CD4-positive, alpha-beta T cell treated with Interleukin-10 for 1 hour (primary cell): ENCODE measurements around the gene BCL2L13.
A peak's percentile ranks its signal among the peaks of the same experiment; 100 is the strongest.
"Not testable (repeated sequence)": the region's sequence is repeated elsewhere in the genome, so short reads cannot be mapped to it uniquely, and the experiment has no call there.

Experiments
- DNase-seq: peaks from one replicate; pipeline ENCODE4 v3.0.0-alpha.2; 2020

BCL2L13 gene, protein sequence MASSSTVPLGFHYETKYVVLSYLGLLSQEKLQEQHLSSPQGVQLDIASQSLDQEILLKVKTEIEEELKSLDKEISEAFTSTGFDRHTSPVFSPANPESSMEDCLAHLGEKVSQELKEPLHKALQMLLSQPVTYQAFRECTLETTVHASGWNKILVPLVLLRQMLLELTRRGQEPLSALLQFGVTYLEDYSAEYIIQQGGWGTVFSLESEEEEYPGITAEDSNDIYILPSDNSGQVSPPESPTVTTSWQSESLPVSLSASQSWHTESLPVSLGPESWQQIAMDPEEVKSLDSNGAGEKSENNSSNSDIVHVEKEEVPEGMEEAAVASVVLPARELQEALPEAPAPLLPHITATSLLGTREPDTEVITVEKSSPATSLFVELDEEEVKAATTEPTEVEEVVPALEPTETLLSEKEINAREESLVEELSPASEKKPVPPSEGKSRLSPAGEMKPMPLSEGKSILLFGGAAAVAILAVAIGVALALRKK

DNA sequence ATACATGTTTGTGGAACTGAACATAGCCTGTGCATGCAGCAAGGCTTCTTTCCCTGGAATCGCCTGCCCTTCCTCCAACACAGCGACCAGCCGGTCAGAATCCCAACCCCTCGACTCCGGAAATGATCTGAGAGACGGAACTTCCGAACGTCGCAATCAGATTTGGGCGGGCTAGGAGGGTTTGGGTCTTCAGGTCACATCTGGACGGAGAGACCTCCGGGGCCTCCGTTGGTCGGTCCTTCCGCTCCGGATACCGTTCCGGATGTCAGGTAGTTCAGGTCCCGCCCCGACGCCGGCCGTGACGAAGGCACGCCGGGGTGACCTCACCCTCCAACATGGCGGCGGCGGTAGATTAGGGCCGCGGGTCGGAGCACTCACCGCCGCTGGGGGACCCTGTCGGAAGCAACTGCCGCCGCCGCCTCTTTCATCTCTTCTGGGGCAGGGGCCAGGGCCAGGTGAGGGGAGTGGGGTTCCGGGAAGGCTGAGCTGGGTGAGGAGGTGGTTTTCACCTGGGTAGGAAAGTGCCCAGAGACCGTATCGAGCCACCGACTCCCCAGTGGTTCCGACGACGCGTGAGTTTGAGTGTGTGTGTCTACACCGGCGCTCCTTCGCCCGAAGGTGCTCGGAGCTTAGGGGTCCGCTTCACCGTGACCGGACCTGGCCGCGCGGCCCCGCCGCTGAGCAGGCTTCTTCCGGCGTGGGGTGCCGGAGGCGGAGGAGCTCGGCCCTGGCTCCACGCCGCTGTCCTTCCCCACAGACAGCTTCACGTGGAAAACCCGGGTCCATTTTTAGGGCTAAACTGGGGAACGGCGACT lies at the start of gene BCL2L13:
BCL2L13 (plus strand) TSS at position 326 of the 815 bp plus-strand sequence. CDS start 16,955 bp downstream, outside the sequence.
- DNase-seq: peak; percentile 90

DNA sequence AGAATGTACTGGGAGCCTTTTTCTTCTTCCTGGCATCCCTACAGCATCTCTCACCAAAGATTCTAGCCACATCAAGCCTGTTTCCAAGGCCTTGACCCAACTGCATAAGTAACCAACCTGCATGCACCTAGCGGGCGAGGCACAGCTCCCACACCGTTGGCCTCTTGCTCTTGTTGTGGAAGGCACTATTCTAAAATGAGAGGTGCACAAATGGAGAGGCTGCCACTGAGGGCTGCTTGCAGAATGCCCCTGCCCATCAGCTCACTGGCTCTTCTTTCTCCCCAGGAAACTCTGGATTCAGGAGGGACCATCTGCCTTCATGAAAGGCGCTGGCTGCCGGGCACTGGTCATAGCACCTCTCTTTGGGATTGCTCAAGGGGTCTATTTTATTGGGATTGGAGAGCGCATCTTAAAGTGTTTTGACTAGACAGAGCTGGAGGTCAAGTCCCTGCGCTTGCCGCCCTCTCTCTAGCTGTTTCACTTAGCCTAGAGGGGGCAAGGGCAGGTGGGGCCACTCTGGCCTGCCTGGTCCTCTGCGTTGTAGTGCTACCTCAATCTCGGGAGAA lies 48.7 kb upstream of the BCL2L13 start:
- no peak for DNase-seq

DNA sequence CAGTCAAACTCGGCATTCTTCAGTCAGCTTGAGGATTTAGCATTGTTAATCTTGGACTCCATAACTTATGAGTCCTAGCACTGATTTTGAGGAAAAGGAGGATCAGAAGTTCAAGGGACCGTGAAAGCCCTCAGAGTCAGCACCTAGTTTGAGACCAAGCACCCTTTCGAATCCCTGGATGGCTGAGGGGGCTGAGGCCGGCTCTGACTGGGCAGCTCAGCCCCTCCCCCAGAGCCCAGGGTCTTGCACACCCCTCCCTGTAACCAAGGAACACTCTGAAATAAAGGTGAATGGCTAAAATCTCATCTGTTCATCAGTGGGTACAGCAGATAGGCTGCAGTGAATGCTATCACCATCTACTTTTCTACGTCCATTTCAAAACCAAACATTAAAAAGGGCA lies 48.0 kb upstream of the BCL2L13 start:
- DNase-seq: no peak

DNA sequence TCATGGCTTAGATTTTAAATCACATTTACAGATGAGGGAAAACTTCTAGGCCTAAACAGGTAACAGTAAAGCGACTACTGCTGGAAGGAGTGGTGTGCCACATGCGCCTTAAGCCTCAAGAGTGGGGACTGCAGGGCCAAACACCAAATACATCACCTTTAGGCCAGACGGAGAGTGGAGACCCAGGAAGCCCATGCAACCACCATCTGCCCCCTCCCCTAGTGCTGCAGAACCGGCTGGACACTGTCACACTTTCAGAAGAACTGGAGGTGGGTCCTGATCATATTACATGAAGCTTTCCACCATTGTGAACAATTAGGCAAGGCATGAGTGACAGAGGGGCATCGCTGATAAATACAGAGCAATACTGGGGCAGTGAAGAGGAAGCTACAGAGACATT lies 46.4 kb upstream of the BCL2L13 start:
- DNase-seq: no peak

DNA sequence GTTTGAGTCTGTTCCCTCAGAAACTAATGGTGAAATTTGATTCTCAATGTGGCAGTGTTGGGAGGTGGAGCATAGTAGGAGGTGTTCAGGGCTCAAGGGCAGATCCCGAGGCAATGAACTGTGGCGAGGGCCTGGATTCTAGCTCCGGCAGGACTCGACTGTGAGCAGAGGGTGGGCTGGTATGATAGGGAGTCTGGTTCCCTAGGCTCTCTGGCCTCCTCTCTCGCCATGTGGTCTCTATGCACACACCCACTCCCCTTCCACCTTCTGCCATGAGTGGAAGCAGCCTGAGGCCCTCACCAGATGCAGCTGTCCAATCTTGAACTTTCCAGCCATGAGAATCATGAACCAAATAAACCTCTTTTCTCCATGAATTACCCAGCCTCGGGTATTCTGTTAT lies 42.3 kb upstream of the BCL2L13 start:
- no peak for DNase-seq

DNA sequence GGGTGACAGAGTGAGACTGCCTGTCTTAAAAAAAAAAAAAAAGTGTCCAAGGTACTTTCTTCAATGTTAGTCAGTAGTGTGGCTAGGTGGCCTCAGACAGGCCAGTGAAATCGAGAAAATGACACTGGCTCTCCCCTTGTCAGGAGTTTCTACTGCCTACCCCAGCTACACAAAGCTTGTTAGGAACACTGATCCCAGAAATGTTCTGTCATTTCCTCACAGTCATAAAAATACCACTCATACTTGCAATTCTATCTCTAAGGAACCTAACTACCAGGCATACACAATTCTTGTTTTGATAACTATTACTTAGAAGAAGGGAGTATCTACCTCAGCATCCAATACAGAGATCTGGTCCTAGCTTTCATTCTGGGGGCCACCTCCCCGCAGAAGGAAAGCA lies 41.3 kb upstream of the BCL2L13 start:
- DNase-seq: no peak

DNA sequence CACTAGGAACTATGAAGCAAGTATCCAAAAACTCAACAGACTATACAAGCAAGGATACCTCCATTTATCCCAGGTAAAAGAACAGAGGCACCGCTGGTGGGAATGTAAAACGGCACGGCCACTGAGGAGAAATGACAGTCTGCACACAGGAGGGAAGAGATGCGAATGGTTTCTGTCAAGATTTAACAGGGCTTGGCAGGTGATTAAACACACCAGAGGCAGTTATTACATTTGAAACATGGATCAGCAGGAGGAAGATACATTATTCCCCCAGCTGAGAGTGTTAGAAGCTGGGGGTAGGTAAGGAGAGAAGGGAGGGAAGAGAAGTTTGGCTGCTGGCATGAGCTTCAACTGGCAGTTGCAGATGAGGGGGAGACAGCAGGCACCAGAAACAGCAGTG lies 40.2 kb upstream of the BCL2L13 start:
- no peak for DNase-seq

DNA sequence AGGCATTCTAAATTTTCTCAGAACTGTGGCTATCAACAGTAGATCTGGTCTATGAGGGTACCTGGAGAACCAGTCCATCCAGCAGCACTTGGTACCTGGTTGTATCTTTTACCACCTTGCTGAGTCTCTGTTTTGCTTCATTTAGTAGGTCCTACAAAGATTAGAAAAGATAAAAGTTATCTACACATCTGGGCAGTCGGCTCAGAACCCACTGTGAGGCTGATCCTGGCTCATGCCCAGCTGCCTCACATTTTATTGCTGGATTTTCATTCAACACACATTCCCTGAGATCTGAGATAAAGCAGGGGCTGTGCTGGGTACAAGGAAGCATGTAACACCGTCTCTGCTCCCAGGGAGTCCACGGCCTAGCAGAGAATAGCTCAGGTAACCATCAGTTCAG lies 37.5 kb upstream of the BCL2L13 start:
- no peak for DNase-seq

DNA sequence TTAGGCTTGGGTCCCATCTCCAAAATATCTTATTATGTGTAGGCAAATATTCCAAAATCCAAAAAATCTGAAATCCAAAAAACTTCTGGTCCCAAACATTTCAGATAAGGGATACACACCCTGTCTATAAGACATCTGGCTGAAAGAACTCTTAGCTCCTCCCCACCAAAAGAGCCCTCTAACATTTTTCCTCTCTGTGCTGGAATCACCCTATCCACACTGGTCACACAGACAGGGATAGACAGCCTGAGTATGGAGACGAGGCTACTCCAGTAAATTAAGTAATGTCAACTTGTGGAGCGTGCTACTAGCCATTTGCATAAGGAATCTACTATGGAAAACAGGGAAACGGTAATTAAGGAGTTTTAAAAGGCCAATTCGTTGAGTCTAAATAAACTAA lies 34.9 kb upstream of the BCL2L13 start:
- DNase-seq: no peak

DNA sequence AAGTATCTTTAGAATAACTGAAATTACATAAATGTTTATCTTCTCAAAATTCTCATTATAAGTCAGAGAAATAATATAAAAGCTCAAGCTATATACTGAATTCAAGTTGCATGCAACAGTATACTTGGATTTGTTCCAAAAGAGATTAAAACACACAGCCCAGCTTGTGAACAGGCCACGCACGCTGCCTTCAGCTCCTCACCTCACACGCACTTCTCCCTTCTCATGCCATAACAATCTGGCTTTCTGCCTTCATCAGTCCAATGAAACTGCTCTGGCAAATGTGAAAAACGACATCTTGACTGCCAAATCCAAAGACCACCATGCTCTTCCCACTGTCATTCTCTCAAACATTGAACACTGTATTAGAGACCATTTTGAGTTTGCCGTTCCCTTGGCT lies 32.1 kb upstream of the BCL2L13 start:
- DNase-seq: no peak

DNA sequence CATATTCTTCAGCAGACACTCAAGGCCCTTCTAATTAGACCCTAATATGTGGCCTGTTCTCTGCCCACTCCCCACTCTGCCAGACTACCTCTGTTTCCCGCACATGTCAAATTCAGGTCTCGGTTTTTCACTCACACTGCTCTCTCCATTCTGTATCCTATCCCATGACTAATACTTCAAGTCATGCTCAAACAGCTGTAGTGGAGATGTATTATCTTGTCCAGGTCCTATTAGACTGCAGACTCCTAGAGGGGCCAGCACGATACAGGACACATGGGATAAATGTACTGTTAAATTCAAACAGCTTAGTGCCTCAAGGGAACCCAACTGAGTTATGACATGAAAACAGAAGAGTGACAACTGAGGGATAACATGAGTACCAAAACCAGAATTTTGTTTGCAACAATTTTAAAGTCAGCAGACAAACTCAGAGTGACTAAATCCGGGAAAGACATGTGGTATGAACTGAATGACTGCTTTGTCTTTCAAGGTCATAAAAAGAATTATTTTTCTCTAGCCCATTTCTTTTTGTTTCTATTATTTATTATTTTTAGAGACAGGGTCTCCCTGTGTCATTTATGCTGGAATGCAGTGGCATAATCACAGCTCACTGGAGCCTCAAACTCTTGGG lies 30.6 kb upstream of the BCL2L13 start:
- DNase-seq: no peak

DNA sequence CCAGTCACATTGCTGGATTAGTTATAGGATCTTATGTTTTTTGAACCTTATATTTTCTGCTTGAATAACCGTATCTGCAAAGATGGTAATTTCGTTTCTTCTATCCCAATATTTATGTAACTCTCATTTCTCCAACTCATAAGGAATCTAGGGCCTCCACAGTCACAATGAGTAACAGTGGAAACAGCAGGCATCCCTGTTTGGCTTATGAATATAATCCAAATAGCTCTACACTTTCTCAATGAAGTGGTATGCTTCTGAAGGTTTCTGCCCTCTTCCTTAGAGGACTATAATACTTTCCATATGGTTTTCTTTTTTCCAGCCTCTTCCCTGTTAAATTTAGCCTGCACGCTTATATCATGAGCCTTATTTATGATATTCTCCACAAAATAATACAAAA lies 26.5 kb upstream of the BCL2L13 start:
- no peak for DNase-seq

DNA sequence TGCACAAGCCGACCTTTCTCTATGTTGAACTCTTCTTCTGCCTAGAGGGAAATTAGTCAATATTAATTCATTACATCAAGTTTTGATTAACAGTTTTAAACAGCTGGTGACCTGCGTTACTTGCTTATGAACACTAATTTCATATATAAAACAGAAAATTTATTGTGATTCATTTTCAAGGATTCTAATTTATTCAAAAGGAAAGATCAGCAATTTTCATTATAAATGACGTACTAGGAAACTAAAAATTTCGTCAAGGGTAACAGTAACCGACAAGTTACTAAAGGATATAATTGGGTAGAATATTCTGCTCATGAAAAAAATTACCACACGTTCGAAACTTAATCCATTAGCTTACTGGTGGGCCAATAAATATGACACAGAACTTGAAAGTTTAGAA lies 25.3 kb upstream of the BCL2L13 start:
- DNase-seq: no peak

DNA sequence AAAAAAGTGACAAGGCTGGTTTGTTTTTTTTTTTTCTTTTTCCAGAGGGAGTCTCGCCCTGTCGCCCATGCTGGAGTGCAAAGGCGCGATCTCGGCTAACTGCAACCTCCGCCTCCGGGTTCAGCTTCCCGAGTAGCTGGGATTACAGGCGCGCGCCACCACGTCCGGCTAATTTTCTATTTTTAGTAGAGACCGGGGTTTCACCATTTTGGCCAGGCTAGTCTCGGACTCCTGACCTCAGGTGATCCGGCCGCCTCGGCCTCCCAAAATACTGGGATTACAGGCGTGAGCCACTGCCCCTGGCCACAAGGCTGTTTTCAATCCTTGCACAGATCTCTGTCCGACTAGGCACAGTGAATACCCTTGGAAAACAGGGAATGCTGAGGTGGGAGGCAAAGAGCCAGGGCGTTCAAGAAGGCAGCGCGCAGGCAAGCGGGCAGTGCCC lies 10.6 kb upstream of the BCL2L13 start:
- DNase-seq: no peak

DNA sequence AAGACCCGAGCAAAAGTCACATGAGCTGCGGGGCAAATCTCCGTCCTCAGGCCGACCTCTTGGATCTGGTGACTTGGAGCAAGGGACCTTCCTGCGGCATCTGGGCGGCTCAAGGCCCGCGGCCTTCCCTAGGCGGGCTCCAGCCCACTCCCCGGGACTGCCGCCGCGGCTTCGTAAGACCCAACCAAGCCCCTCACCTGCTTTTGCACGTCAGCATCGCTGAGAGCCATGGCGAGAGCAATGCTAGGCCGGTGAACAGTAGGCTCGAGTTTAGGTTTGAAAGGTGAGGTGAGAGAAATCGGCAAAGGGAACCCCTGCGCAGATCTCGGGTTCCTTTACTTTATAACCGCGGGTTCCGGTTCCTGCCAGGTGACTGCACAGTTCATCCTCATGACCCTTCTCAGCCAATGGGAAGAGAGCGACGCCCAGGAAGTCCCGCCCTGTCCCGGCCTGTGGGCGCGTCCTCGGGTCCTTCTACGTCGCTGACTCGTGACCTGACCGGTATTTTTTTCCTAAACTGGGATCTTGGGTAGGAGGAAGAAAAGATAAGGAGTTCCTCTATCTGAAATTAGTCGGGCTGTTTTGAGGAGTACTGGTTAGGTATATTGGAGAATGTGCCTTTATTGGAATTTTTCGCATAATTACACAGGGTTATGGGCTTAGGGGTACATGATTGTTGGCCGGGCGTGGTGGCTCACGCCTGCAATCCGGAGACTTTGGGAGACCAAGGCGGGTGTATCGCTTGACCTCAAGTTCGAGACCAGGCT lies 10.0 kb upstream of the BCL2L13 start, which contains the start of gene ATP6V1E1:
ATP6V1E1 (minus strand) TSS at position 344 of the 767 bp plus-strand sequence; CDS start at position 230, 114 bp downstream.
- peak; percentile 97 for DNase-seq

DNA sequence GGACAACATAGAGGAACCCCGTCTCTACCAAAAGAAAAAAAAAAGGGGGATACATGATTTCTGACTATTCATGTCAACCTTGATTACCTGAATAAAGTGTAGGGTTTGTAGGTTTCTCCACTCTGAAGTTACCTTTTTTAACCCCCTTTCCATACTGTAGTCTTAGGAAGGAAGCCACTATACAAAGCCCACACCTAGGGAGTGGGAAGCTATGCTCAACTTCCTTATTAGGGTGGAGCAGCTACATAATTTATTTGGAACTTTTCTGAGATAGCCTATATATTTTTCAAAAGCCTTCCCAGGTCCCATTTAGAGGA lies 9.4 kb upstream of the BCL2L13 start:
- no peak for DNase-seq

DNA sequence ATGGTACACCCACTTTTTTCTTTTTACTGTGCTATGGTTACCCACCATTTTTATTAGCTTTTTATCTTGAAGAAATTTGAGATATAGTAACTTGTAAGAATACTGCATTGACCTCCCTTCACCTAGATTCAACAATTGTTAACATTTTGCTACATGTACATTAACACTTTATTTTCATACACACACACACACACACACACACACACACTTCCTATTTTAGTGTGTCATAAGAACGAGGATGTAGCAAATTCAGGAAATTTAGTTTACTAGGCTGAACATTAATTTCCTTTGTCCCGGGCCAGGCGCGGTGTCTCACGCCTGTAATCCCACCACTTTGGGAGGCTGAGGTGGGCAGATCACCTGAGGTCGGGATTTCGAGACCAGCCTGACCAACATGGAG lies 8.9 kb upstream of the BCL2L13 start:
- no peak for DNase-seq

DNA sequence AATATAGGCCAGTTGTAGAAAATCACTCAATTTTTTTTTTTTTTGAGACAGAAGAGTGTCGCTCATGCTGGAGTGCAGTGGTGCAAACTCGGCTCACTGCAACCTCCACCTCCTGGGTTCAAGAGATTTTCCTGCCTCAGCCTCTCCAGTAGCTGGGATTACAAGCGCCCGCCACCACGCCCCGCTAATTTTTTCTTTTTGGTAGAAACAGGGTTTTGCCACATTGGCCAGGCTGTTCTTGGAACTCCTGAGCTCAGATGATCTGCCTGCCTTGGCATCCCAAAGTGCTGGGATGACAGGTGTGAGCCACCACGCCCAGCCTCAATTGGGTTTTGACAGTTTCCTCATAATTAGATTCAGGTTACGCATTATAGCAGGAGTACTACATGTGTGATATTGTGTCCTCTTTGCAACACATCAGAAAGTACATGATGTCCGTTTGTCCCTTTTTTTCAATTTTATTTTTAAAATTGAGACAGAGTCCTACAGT lies 7.4 kb upstream of the BCL2L13 start:
- DNase-seq: no peak

DNA sequence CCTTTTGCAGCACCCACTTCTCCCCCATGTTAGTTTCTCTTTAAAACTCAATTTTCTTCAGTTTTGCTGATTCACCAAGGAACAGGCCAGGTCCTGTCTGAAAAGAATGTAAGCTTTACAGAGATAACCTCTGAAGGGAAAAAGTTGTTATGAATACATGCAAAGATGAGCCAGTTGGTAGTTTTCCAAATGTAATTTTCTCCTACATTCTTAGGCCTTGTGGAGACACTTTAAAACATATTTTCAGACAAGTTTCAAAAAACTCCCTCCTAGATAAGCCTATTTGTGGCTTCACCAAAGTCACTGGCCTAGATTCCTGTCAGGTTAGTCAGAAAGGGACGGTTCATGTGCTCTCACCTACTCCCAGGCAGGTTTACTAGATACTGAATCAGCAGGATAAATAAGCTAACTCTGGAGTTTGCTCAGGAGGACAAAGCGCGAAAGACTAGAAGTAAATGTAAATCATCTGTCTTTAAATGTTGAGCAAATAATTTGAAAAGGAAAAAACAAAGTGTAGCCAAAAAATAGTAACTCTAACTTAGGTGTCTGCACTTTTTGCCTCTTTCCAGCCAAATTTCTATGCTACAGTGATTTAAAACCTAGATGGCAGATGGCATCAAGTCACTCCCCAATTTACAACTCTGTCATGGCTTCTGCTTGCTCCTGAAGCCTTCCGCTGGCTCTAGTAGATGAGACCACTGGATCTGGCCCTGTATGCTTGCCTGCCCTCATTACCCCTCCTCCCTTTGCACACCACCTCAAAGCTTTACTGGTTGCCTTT lies 5.2 kb upstream of the BCL2L13 start:
- no peak for DNase-seq

DNA sequence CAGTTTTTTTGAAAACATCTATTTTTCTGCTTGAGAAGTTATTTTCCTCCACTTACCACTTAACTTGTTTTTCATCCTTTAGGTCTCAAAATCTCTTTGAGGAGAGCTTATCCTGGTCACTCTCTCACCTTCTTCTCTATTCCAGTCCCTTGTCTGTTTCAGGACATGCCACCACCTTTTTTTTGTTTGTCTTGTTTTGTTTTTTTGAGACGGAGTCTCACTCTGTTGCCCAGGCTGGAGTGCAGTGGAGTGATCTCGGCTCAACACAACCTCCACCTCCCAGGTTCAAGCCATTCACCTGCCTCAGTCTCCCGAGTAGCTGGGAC lies 4.6 kb upstream of the BCL2L13 start:
- DNase-seq: no peak

DNA sequence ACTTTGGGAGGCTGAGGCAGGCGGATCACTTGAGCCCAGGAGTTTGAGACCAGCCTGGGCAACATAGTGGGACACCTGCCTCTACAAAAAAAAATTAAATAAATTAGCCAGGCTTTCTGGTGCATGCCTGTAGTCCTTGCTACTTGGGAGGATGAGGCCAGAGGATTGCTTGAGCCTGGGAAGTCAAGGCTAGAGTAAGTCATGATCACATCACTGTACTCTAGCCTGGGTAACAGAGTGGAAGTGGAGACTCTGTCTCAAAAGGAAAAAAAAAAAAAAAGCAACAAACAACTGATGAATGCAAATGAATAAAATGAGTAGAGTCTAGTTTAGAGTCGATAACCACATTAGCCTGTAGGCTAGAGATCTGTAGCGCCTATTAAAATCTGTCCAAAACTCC lies 3.9 kb upstream of the BCL2L13 start:
- no peak for DNase-seq

DNA sequence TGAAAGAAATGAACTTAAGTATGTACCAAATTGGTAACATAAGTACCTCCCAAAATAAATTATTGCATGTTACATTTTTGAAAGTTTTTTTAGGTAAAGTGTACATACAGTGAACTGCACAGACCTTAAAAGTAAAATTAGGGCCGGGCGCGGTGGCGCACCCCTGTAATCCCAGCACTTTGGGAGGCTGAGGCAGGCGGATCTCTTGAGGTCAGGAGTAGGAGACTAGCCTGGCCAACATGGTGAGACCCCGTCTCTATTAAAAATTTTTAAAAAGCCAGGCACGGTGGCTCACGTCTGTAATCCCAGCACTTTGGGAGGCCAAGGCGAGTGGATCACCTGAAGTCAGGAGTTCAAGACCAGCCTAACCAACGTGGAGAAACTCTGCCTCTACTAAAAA lies 1.7 kb upstream of the BCL2L13 start:
- DNase-seq: not testable (repeated sequence)
